Esophagus squamous epithelium (tissue), 4 donors: ENCODE data around the gene DYNLT4.

Experiments
- CTCF ChIP-seq, 6 experiments: fragments of 450-650 bp in 4 of 6; fragments of 200-600 bp in 2 of 6; sonication (generic) in 2 of 6; IDR thresholded peaks; one replicate each; pipeline ENCODE4 v1.5.1; 2016 to 2019; ENCODE audit warnings: antibody characterized with exemption in 6 of 6, mild to moderate bottlenecking in 4 of 6, moderate library complexity in 4 of 6
- POLR2A ChIP-seq, 4 donors: fragments of 450-650 bp; IDR thresholded peaks; one replicate each; pipeline ENCODE4 v1.6.1; 2017; ENCODE audit warnings: antibody characterized with exemption in 4 of 4, mild to moderate bottlenecking in 4 of 4, moderate library complexity in 3 of 4

DNA sequence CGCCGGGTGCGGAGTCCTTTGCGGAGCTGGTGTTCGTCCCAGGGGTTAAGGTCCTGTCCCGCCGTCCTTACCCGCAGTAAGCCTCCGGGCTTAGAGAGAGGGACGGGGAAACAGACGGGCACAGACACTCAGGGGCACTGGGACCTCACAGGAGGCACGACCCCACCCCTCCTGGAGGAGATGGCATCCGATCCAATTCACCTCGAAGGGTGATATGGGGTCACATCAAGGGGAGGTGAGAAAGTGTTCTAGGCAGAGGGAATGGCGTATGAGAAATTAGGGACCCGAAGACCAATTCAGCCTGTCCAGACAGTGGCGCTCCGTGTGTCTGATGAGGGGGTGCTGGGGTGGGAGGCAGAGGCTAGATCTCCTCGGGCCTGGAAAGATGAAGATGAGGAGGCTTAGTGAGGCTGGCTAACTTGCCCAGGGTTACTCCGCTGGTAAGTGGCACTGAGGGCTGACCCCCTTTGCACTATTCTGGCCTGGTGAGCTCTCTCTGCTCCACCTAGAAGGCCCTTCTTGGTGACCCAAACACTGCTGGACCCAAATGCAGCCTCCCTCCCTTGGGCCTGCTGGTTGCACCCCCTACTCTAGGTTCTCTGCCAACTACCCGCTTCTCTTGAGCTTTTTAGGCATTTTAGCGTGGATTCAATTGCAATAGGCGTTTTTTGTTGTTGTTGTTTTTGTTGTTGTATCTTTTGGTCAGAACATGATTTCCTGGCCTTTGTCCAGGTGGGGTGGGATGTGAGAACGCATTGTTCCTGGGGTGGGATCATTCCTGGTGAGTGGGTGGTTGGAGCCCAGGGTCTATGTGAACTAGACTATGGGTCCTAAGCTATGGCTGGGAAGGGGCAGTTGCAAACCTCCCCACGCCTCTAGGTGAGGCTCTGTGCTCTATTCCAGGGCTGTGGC, 13.4 kb upstream of the DYNLT4 start:
- TF ChIP-seq POLR2A (IDR thresholded peaks at IDR 0.05) = no peak
- TF ChIP-seq CTCF (IDR thresholded peaks at IDR 0.05) = no peak
